Erythroblast (primary cell): ENCODE measurements around the gene TMEM134.
"Not testable (repeated sequence)": the region's sequence is repeated elsewhere in the genome, so short reads cannot be mapped to it uniquely, and the experiment has no call there.

Experiments
- DNase-seq, 2 experiments: peaks; one replicate each; lab custom pipeline; 2025; lab: John Stamatoyannopoulos, UW
- GATA1 ChIP-seq: IDR thresholded peaks from 2 replicates; pipeline ENCODE4 v1.6.1; 2011; ENCODE audit warnings: low read depth, mild to moderate bottlenecking, control low read depth, low read length, moderate library complexity
- POLR2A ChIP-seq: IDR thresholded peaks from 2 replicates; pipeline ENCODE4 v1.6.1; 2011; ENCODE audit warnings: mild to moderate bottlenecking, low read length

Gene TMEM134

GRCh38 chr11:67468759-67469507 is at the start of gene TMEM134:
Gene TMEM134, minus strand, starts transcription at chr11:67469251. Its CDS starts 59 bp downstream, at chr11:67469192.
- TF ChIP-seq GATA1 = no peak
- peak; percentile 76 for TF ChIP-seq POLR2A
- peak; percentile 96 to 98 for DNase-seq

- no peak for DNase-seq
- TF ChIP-seq POLR2A = no peak
- no peak for TF ChIP-seq GATA1
These were observed 48.9 kb upstream of the TMEM134 start for GRCh38 chr11:67517784-67518552.

DNA sequence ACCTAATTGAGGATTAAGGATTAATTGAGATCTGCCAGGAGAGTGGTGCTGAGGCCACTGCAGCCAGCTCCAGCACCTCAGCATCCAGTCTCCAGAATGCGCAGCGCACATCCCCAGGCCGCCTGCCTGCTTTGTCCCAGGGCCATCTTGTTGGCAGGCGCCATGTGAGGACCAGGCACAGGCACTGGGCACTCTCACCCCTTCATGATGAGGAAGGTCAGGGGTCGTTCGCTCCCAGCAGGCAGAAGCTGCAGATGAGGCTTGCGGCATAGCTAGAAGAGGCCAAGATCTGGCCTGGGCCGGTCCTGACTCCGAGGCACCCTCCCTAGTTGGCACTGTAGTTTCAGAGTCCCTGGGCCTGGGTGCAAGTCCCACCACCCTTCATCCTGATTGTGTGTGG is 47.8 kb upstream of the TMEM134 start:
- TF ChIP-seq POLR2A (no peak), GATA1 (no peak)
- DNase-seq = no peak

DNA sequence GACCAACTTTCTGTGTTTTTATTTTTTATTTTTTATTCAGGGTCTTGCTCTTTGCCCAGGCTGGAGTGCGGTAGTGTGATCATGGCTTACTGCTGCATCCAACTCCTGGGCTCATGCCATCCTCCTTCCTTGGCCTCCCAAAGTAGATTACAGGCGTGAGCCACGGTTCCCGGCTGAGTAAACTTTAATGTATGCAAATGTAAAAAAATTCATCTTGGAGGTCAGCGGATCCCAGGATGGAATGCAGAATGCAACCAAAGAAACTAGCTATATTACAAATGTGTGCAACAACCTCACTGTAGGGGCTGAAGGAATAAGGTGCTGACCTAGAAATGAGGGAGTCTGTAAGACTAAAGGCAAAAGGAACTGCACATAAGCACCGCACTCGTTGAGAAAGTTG is 45.1 kb upstream of the TMEM134 start:
- no peak for DNase-seq
- no peak for TF ChIP-seq POLR2A
- TF ChIP-seq GATA1 = no peak

- DNase-seq = not testable (repeated sequence)
These were observed 42.5 kb upstream of the TMEM134 start for GRCh38 chr11:67511558-67511957.

GRCh38 chr11:67510023-67510345 is 40.9 kb upstream of the TMEM134 start:
- TF ChIP-seq POLR2A = no peak
- no peak for TF ChIP-seq GATA1
- DNase-seq = no peak

DNA sequence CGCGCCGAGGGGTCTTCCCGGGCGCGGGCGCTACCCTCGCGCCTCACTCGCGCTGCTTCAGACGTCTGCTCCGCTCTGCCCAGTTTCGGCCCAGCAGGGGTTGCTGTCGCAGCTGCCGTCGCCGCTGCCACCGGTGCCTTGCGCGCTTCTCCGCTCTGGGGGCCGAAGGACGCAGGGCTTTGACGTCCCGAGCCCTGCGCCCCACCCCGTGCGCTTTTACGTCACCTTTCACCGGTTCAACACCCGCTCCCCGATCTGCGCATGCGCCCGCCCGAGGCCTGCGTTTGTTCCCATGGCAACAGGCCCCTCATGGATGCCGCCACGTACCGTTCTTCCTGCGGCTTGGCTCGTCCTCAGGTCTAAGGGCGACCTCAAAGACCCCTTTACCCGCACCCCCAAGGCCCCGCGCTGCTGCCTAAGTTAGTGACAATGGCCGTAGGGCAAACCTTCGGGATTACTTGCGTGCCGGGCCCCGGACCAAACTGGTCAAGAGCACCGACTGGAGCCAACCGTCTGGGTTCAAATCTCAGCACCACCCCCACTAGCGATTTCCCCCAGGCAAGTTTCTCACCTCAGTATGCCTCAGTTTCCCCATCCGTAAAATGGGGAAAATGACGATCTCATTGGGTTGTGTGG is 39.6 kb upstream of the TMEM134 start:
- TF ChIP-seq POLR2A = peak; percentile 77
- no peak for TF ChIP-seq GATA1

DNA sequence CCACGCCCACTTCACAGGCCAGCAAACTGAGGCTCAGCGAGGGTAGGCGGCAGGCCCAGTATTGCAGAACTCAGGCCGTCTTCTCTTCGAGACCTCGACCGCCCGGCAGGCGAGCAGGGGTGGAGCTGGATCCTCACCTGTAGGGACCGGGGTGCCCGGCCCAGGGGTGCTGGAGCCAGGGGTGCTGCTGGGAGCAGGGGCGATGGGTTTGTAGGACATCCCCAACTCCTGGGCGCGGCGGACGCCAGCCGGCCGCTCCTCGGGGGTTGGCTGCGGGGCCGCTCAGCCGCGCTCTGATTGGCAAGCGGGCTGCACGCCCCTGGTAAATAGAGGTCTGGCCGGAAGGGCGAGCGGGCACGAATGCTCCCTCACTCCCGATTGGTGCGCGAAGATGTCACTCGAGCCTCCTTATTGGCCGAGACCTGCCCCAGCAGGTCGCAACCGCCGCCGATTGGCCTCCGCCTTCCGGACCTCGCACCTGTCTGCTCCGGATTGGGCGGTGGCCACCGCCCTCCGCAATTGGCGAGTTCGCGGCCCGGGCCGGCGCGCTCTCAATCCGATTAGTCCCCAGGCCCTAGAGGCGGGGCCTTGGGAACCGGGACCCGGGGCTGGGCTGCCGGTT is 38.9 kb upstream of the TMEM134 start, which contains the start of gene CDK2AP2:
TSS of gene CDK2AP2 (minus strand) at position 299 of the 622 bp plus-strand sequence. CDS start at position 219, 80 bp downstream.
- TF ChIP-seq POLR2A (no peak), GATA1 (no peak)
- DNase-seq = peak; percentile 99 to 100

More for the DNA sequence above, 39.6 kb upstream of the TMEM134 start:
- peak; percentile 96 to 98 for DNase-seq

DNA sequence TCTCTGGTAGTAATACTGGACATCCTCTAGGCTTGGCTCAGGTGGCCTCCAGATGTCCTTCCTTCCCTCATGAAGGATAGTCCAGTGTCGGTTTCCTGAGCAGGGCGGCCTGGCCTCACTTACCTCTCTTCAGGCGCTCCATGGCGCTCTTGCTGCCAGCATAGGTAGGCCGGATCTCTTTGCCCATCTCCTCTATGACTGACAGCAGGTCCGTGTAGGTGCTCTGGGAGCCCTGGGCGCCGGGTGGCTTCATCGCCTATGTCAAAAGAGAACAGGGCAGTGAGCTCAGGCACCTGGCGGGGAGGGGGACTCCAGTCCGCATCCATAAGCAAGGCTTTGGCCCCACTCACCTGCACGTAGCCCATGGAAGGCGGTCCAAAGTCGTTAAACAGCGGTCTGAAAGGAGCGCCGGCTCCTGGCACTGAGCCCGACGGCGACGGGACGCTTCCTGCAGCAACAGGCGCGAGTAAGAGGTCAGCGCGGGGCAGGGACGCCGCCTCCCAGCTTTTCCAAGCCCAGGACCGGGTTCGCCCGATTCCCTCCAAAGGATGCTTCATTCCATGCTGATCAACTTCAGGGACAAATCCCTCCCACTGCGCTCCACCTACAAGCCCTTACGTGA is 38.3 kb upstream of the TMEM134 start:
- TF ChIP-seq GATA1 (no peak), POLR2A (no peak)
- DNase-seq = no peak

DNA sequence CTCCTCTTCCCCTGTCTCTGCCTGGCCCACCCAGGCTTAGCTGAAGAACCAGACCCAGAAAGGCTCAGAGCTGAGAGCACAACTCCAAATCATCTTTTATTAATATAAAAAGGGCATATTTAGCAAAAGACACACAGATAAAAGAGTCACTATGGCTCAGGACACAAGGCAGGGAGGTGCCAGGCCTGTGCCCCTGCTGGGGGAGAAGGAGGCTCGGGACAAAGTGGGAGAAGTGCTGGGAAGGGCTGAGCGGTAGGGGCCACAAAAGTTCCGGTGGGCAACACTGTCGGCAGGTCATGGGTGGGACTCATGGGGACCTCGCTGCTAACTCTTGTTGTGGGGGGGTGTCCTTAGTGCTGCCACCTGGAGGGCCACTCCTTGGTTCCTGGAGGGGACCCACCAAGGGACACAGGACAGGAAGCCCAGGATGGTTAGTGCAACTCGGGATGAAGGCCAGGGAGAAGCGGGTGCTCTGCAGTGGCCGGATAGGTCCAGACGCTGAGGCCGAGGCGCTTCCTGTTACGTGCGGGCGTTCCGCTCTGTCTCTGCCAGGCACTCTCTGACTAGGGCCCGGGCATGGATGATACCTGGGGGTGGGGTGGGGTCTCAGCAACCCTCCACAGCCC is 37.5 kb upstream of the TMEM134 start:
- DNase-seq = no peak
- TF ChIP-seq GATA1 (no peak), POLR2A (no peak)

- DNase-seq = peak; percentile 85 to 91
- TF ChIP-seq POLR2A (peak; percentile 28), GATA1 (no peak)
These were observed 36.8 kb upstream of the TMEM134 start for GRCh38 chr11:67505605-67506396.

DNA sequence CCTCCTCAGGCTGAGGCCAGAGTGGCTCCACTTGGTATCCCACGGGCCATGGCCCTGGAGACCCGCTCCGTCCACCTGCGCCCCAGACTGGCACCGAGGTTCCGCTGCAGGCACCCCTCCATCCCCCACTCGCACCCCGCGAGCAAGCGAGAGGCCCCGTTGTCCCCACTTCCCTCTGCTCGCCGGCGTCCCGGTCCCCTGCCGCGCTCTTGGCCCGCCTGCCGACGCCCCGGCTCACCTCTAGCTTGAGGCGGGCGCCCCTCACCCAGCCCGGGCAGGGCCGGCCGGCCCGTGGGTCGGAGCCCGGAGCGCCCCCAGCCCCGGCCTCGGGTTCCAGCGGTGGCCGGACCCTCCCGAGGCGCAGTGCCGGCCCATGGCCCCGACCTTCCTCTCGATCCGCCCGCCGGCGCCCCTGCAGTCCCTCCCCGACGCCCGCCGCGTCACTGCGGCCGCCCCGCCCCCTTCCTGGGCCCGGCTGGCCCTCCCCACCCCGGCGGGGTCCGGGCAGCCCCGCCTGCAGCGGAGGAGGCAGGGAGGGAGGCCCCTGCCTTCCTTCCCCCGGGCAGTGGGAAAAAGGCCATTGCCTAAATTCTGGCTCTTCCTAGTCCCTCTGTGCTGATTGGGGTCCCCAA is 36.0 kb upstream of the TMEM134 start, which contains the start of gene PITPNM1:
TSS of gene PITPNM1 (minus strand) at position 414 of the 632 bp plus-strand sequence. CDS start 1,183 bp downstream, outside the sequence.
- TF ChIP-seq GATA1 (no peak), POLR2A (no peak)
- DNase-seq = peak; percentile 42 to 50
